PC-3 (cell line): ENCODE results near the gene IQCB1. TPM values are rescaled to one million over a fixed set of nuclear protein-coding genes. Genes with fewer than 3 reads are reported as not detected.

ENCODE experiments used
- ATAC-seq: fragments of 200-7000 bp; cut with Tn5 transposase; 2 replicates; pipeline ENCODE4 v1.9.1; 2020; ENCODE audit warnings: mild to moderate bottlenecking, moderate library complexity
- BruUV-seq: library from RNA; stranded (reverse); fragments of 400-500 nt; replicated peaks from 2 replicates; lab custom pipeline; 2021; lab: Mats Ljungman, UMichigan
- CTCF ChIA-PET: fragments of 300-600 bp; sonication (Branson Sonifier 250); formaldehyde crosslinking; loops from one replicate; lab custom pipeline; 2022; ENCODE audit warnings: antibody characterized with exemption; lab: Charles Lee
- POLR2A ChIA-PET: fragments of 300-600 bp; sonication (Branson Sonifier 250); formaldehyde crosslinking; loops from one replicate; lab custom pipeline; 2022; ENCODE audit warnings: antibody characterized with exemption; ENCODE audit not compliant: unreplicated experiment; lab: Charles Lee
- DNase-seq: peaks from one replicate; pipeline ENCODE4 v3.0.0-alpha.2; 2015
- H2AFZ ChIP-seq: fragments of 300-600 bp; sonication (generic); 2 replicates; pipeline ENCODE4 v1.6.0; 2016; ENCODE audit warnings: antibody characterized with exemption, low read length
- H3F3A ChIP-seq: fragments of 300-600 bp; sonication (generic); one replicate; pipeline ENCODE4 v1.6.0; 2017; ENCODE audit warnings: antibody characterized with exemption, low read length, control low read depth, mild to moderate bottlenecking; ENCODE audit not compliant: unreplicated experiment
- H3K27ac ChIP-seq: fragments of 300-600 bp; sonication (generic); 2 replicates; pipeline ENCODE4 v1.5.1; 2016; ENCODE audit warnings: mild to moderate bottlenecking, low read length
- H3K27me3 ChIP-seq: fragments of 300-600 bp; sonication (generic); 2 replicates; pipeline ENCODE4 v1.6.1; 2016; ENCODE audit warnings: low read length, mixed read lengths
- H3K36me3 ChIP-seq: fragments of 300-600 bp; sonication (generic); 2 replicates; pipeline ENCODE4 v1.6.1; 2016; ENCODE audit warnings: low read depth, mixed run types, low read length, mixed read lengths
- H3K4me1 ChIP-seq: fragments of 300-600 bp; sonication (generic); 2 replicates; pipeline ENCODE4 v1.5.1; 2016; ENCODE audit warnings: low read length; ENCODE audit not compliant: insufficient read depth
- H3K4me2 ChIP-seq: fragments of 300-600 bp; sonication (generic); 2 replicates; pipeline ENCODE4 v1.6.0; 2016; ENCODE audit warnings: low read length
- H3K4me3 ChIP-seq: fragments of 300-600 bp; sonication (generic); 2 replicates; pipeline ENCODE4 v1.5.1; 2016; ENCODE audit warnings: mild to moderate bottlenecking, low read length, mixed read lengths
- H3K79me2 ChIP-seq: fragments of 300-600 bp; sonication (generic); 2 replicates; pipeline ENCODE4 v1.6.1; 2017; ENCODE audit warnings: low read length, mixed read lengths
- H3K9ac ChIP-seq: fragments of 300-600 bp; sonication (generic); 2 replicates; pipeline ENCODE4 v1.6.0; 2016; ENCODE audit warnings: mild to moderate bottlenecking, low read length
- H3K9me2 ChIP-seq: fragments of 300-600 bp; sonication (generic); replicated peaks from 2 replicates; pipeline ENCODE4 v1.6.1; 2016; ENCODE audit warnings: mixed run types, low read length, mixed read lengths
- H3K9me3 ChIP-seq: fragments of 300-600 bp; sonication (generic); 2 replicates; pipeline ENCODE4 v1.6.1; 2016; ENCODE audit warnings: low read length, mixed read lengths
- H4K20me1 ChIP-seq: fragments of 300-600 bp; sonication (generic); 2 replicates; pipeline ENCODE4 v1.6.1; 2016; ENCODE audit warnings: low read length, mixed read lengths
- CTCF ChIP-seq: fragments of 300-600 bp; sonication (generic); conservative IDR thresholded peaks from 2 replicates; pipeline ENCODE4 v1.5.1; 2017; ENCODE audit warnings: antibody characterized with exemption, low read depth, mild to moderate bottlenecking, low read length
- EZH2 ChIP-seq: fragments of 300-600 bp; sonication (generic); IDR thresholded peaks from one replicate; pipeline ENCODE4 v1.6.1; 2017; ENCODE audit warnings: antibody characterized with exemption, mild to moderate bottlenecking, low read length; ENCODE audit not compliant: unreplicated experiment
- EZH2phosphoT487 ChIP-seq: fragments of 300-600 bp; sonication (generic); IDR thresholded peaks from 2 replicates; pipeline ENCODE4 v1.6.1; 2018; ENCODE audit warnings: mild to moderate bottlenecking, antibody characterized with exemption, low read length, borderline replicate concordance
- intact Hi-C: fragments of 100-400 bp; cut with micrococcal nuclease; formaldehyde crosslinking; loops from 2 replicates; pipeline ENCODE4 v1.9.0; 2023
- total RNA-seq: library from RNA; depleted of rRNA; stranded (reverse); fragments of >200 nt; gene quantifications from 2 replicates; pipeline ENCODE4 v1.2.3, GENCODE V29; 2014

IQCB1 gene
- total RNA-seq, 1 experiment from 2014 or later: 29.3 TPM

DNA sequence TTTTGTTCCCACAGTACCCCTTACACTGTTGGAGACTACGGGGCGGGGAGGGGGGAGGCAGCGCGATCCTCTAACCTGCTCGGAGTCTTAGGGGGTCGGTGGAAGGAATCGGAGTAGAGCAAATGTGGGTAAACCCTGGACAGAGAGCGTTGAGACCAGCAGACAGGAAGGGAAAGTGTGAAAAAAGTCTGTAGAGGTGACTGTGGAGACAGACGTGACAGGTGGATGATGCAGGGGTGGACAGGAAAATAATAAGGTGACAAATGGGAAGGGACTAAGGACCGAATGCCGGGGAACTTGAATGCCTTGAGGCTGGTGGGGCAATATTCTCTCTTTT lies 573 bp upstream of the IQCB1 start:
- Histone ChIP-seq H3K9me2 (no peaks in the 10 kb centered on the region), H3K27me3 (no peaks in the 10 kb centered on the region), H3K79me2 (peaks cover 24% of the 10 kb centered on the region), H3K4me1 (peaks cover 16% of the 10 kb centered on the region), H3K9ac (peak overlapping the region; percentile 63), H3K4me2 (peak overlapping the region; percentile 95), H3K27ac (no peak overlapping the region), H4K20me1 (no peaks in the 10 kb centered on the region), H3F3A (no peaks in the 10 kb centered on the region), H2AFZ (peak overlapping the region; percentile 99), H3K36me3 (peaks cover 6% of the 10 kb centered on the region; the same call in 1 of the 2 replicates), H3K9me3 (no peaks in the 10 kb centered on the region), H3K4me3 (peak overlapping the region; percentile 81)
- TF ChIP-seq EZH2phosphoT487 (no peak), CTCF (no peak), EZH2 (no peak)
- ChIA-PET POLR2A (no interaction called here), CTCF (no interaction called here)
- intact Hi-C loops: loop anchor here (1.0 to 10.0 kb wide), 3 partner anchors 87 to 291 kb away; partner anchors contain the start of genes GOLGB1 and POLQ
- DNase-seq (no peak), ATAC-seq (peak; percentile 15)
- TSS peak; percentile 68 for BruUV-seq

DNA sequence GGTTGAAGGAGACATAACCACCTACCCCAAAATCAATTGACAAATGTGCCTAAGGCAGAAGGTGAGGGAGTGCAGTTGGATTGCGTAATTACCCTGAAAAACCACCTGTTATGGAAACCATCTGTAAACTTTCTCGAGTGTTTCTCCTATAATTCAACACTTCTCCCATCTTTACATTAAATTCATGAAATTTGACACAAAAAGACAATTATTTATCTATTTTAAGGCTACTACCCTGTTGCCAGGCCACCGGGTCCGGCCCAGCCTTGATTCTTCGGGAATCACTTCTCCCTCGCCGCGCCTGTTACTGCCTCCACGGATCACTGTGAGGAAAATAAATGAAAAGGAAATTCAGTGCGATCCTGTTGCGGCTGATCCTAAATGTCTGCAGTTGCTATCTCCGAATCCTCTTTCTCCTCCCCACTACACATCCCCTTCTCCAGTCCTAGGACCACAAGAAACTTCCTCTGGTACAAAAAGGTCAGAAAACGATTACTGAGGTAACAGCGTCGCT lies 646 bp downstream of the IQCB1 start:
- Histone ChIP-seq H2AFZ (peak overlapping the region; percentile 99), H3K36me3 (peaks cover 8% of the 10 kb centered on the region), H3K9me3 (no peaks in the 10 kb centered on the region), H3K9ac (peak overlapping the region; percentile 90), H3K27me3 (no peaks in the 10 kb centered on the region), H3F3A (no peaks in the 10 kb centered on the region), H3K9me2 (no peaks in the 10 kb centered on the region), H3K4me2 (peak overlapping the region; percentile 95), H3K4me1 (peaks cover 16% of the 10 kb centered on the region), H3K4me3 (peak overlapping the region; percentile 81), H3K79me2 (peaks cover 24% of the 10 kb centered on the region), H3K27ac (no peak overlapping the region), H4K20me1 (no peaks in the 10 kb centered on the region)
- DNase-seq (peak; percentile 33), ATAC-seq (peak; percentile 6)
- CTCF ChIA-PET: no interaction called here
- POLR2A ChIA-PET: no interaction called here
- TF ChIP-seq EZH2phosphoT487 (no peak), CTCF (no peak), EZH2 (no peak)
- intact Hi-C loops: loop anchor here (2.0 to 10.0 kb wide), 2 partner anchors 85 to 289 kb away; partner anchors contain the start of genes GOLGB1 and POLQ
- TSS peak; percentile 68 for BruUV-seq

GRCh38 chr3:121822973-121823372 lies 11.9 kb downstream of the IQCB1 start:
- ATAC-seq (no peak), DNase-seq (no peak)
- CTCF ChIA-PET: no interaction called here
- TF ChIP-seq EZH2: no peak
- TF ChIP-seq CTCF: no peak
- TF ChIP-seq EZH2phosphoT487: no peak
- Histone ChIP-seq H3F3A (no peaks in the 10 kb centered on the region), H2AFZ (no peak overlapping the region), H3K4me3 (no peak overlapping the region), H3K4me1 (no peaks in the 10 kb centered on the region), H3K9ac (no peak overlapping the region), H3K27ac (no peak overlapping the region), H3K27me3 (no peaks in the 10 kb centered on the region), H3K36me3 (peaks cover 70% of the 10 kb centered on the region), H3K9me2 (no peaks in the 10 kb centered on the region), H4K20me1 (no peaks in the 10 kb centered on the region), H3K4me2 (no peak overlapping the region), H3K9me3 (peaks cover 11% of the 10 kb centered on the region; the same call in 1 of the 2 replicates), H3K79me2 (peaks cover 3% of the 10 kb centered on the region)
- POLR2A ChIA-PET: no interaction called here
- intact Hi-C loops: no loop called here
- BruUV-seq: no TSS peak
